GM21529 (cell line): ENCODE results near the gene CLIC4.
"Not testable (repeated sequence)": the region's sequence is repeated elsewhere in the genome, so short reads cannot be mapped to it uniquely, and the experiment has no call there.

Source experiments
- ATAC-seq: cut with Tn5 transposase; IDR thresholded peaks from one replicate; pipeline ENCODE4 v1.9.1; 2021; ENCODE audit not compliant: unreplicated experiment

The CLIC4 gene

GRCh38 chr1:24744911-24745710, at the start of gene CLIC4:
CLIC4 (plus strand) TSS chr1:24745447; CDS start chr1:24745554, 107 bp downstream.
- ATAC-seq, result peak; percentile 68

DNA sequence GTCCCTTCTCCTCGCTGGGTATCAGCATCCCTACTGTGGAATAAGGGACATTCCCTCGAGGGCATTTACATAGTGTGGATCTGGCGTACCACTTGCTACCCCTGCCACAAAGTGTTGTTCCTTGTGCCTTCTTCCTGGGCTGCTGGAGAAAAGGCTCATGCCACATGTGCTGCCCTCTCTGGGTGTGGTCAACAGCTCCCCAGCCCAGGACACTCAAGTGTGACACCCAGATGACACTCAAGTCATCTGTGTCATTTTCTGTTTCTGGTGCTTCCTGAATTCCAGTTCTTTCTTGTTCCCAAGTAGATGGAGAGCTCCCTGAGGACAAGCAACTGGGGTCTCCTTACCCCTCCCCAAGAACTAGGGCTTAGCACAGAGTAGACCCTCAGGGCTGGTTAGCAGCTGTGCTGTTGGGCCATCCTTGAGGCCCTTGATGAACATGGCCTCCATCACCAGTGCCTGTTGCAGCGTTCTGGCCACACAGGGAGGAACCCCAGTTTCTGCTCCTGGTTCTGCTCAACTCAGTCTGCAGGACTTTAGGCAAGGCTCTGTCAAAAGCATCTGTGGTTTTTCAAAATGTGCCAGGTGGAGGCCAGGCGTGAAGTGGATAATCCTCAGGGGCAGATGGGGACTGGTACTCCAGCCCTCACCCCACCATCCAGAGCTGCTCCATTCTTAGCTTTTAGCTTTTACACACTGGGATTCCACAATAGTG, 49.0 kb upstream of the CLIC4 start:
- ATAC-seq, result no peak

DNA sequence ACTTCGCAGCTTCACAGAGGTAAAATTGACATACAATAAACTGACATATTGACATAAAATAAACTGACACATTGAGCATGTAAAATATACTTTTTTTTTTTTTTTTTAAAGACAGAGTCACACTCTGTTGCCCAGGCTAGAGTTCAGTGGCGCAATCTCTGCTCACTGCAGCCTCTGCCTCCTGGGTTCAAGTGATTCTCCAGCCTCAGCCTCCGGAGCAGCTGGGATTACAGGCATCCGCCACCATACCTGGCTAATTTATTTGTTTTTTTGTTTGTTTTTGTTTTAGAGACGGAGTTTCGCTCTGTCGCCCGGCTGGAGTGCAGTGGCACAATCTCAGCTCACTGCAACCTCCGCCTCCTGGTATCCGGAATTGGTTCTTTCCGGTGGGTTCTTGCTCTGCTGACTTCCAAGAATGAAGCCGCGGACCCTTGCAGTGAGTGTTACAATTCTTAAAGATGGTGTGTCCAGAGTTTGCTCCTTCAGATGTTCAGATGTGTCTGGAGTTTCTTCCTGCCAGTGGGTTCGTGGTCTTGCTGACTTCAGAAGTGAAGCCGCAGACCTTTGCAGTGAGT, 48.4 kb upstream of the CLIC4 start:
- ATAC-seq, result no peak

DNA sequence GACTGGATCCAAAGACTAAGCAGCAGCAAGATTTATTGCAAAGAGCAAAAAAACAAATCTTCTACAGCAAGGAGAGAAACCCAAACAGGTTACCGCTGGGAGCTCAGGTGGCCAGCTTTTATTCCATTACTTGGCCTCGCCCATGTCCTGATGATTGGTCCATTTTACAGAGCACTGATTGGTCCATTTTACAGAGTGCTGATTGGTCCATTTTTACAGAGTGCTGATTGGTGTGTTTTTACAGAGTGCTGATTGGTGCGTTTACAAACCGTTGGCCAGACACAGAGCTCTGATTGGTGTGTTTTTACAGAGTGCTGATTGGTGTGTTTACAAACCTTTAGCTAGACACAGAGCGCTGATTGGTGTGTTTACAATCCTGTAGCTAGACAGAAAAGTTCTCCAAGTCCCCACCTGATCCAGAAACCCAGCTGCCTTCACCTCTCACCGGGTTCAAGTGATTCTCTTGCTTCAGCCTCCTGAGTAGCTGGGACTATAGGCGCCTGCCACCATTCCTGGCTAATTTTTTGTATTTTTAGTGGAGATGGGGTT, 47.7 kb upstream of the CLIC4 start:
- ATAC-seq, result not testable (repeated sequence)

GRCh38 chr1:24698326-24698725, 46.9 kb upstream of the CLIC4 start:
- not testable (repeated sequence) for ATAC-seq

GRCh38 chr1:24699628-24700027, 45.6 kb upstream of the CLIC4 start:
- no peak for ATAC-seq

DNA sequence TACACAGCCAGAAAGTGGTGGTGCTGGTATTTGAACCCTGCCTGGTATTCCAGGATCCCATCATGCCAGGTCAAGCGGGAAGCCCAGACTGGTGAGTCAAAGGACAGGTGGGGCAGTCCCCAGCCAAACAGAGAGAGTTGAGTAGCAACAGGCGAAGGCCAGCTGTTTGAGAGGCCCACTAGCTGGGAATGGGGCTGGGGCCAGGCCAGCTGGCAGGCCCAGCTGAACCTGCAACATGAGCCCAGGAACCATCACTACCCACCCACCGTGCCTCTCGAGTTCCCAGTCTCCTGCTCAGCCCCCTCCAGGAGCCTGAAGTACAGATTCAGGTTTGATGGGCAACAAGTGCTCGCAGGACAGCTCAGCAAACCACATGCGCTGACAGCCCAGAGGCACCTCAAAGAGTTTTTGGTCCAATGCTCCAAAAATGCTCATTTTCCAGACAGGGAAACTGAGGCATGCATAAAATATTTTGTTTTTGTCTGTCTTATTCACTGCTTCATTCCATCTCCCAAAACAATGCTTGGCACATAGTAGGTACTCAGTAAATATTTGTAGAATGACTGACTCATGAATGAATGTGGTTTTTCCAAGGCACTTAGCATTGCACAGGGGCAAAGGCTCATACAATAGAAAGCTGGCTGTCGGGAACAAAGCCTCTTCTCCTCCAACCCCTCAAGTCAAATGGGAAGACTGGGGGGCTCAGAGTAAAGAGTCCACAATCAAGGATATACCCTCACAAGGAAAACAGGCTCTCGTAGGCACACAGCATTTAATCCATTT, 42.5 kb upstream of the CLIC4 start:
- no peak for ATAC-seq

- no peak for ATAC-seq
These were observed 40.6 kb upstream of the CLIC4 start for GRCh38 chr1:24704411-24705259.

DNA sequence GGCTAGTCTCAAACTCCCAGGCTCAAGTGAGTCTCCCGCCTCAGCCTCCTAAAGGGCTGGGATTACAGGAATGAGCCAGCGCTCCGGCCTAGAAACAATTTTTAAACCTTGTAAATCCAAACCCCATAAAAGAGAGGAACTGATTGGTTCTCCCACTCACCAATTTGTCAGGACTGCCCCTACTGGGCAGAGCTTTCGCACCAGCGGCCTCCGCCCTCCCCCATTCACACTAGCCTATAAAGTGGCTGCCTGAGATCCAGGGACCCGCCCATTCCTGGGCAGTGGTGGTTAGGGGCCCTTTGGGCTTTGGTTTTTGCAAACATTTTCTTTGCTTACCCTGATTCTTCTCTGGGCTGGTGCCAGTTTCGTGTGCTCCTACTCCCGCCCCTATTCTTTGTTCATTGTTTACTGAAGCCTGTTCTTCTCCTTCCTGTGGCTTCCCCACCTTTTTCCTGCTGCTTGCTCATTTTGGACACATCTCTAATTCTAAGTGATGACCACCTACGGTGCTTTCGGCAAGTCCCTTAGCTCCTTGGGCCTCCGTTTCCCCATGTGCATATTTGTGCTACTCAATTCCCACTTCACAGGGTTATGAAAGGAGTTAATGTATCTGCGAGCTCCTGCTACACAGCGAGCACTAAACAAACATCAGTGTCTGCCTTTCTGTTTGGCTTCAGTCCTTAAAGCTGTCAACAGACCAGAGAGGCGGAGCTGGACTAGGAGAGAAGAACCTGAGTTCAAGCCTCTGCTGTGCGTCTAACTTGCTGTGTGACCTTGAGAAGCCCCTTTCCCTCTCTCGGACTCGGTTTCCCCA, 39.8 kb upstream of the CLIC4 start:
- no peak for ATAC-seq

DNA sequence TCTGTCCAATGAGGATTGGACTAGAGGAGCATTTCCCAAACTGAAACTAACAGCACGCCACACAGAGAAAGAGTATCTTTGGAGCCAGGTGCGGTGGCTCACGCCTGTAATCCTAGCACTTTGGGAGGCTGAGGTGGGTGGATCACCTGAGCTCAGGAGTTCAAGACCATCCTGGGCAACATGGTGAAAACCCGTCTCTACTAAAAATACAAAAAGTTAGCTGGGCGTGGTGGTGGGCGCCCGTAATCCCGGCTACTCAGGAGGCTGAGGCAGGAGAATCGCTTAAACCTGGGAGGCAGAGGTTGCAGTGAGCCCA, 39.2 kb upstream of the CLIC4 start:
- not testable (repeated sequence) for ATAC-seq

- ATAC-seq, result no peak
These were observed 37.6 kb upstream of the CLIC4 start for GRCh38 chr1:24707687-24708086.

DNA sequence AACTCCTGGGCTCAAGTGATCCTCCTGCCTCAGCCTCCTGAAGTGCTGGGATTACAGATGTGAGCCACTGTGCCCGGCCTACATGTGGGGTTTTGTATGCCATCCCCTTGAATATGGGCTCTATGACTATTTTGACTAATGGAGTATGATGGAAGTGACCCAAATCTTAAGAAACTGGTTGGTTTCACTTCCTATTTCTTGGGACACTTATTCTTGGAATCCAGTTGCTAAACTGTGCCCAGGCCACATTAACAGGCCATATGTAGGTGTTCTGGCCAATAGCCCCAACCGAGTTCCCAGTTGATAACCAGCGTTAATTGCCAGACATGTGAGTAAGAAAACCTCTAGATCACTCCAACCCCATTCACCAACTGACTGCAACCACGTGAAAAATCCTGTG, 36.3 kb upstream of the CLIC4 start:
- no peak for ATAC-seq

DNA sequence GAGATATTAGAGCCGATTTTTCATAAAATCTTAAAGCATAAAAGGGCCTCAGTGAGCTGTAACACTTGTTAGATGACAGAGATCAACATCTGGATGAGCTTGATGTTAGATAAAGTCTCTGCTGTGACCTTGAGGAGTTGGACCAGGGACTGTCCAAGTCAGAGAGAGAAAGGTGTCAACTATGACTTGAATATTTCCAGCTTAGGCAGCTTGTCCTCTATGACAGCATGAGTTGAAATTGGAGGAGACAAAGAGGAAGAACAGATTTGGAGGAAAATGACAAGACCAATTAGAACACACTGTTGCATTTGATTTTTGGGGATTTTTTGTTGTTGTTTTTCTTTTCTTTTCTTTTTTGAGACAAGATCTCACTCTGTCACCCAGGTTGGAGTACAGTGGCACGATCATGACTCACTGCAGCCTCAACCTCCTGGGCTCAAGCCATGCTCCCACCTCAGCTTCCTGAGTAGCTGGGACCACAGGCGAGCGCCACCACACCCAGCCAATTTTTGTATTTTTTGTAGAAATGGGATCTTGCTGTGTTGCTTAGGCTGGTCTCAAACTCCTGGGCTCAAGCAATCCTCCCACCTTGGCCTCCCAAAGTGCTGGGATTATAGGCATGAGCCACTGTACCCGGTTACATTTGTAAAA, 35.3 kb upstream of the CLIC4 start:
- no peak for ATAC-seq

- ATAC-seq, result no peak
These were observed 33.9 kb upstream of the CLIC4 start for GRCh38 chr1:24711329-24711728.

DNA sequence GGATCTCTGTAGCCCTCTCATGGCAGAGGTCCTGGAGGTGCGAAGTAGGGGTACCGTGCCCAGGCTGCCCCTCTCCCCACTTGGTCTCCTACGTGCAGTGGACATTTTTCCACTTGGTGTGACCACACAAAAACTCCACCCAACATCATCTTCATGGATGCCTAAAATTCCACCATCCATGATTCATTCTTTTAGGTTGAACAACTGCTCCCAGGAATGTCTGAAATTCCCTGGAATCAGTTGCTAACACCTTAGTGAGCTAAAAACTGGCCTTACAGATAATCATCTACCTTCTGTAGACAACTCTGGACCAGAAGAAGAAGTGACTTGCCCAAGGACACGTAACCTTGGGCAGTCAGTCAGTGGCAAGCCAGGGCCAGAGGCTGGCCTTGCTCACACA, 32.1 kb upstream of the CLIC4 start:
- ATAC-seq, result no peak

GRCh38 chr1:24713736-24714135, 31.5 kb upstream of the CLIC4 start:
- no peak for ATAC-seq

- no peak for ATAC-seq
These were observed 30.3 kb upstream of the CLIC4 start for GRCh38 chr1:24714859-24715520.

DNA sequence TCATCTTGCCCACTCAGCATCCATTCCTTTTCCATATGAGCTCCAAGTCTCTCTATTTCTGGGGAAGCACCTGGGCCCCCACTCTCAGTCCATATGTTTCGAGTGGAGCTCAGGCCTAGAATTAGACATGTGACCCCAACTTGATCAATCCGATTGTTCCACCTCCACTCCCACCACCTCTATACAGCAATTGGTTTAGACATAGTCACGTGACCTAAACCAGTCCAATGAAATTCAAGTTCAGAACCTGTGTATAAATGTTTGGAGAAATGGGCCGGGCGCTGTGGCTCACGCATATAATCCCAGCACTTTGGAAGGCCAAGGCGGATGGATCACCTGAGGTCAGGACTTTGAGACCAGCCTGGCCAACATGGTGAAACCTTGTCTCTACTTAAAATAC, 29.6 kb upstream of the CLIC4 start:
- no peak for ATAC-seq
